Tibial artery (tissue), 4 donors: ENCODE measurements around the gene UVSSA.
"Not testable (repeated sequence)": the region's sequence is repeated elsewhere in the genome, so short reads cannot be mapped to it uniquely, and the experiment has no call there.

Source experiments
- DNase-seq, 2 donors: peaks; one replicate each; pipeline ENCODE4 v3.0.0-alpha.2; 2019
- H3K27ac ChIP-seq, 2 donors: fragments of 200-600 bp; sonication (generic) in 1 of 2; 1 replicate in 1 of 2; 2 replicates in 1 of 2; pipeline ENCODE4 v1.5.1; 2018 to 2019; ENCODE audit warnings: mild to moderate bottlenecking in 1 of 2
- H3K27me3 ChIP-seq, 2 donors: fragments of 200-600 bp; sonication (generic) in 1 of 2; one replicate each; pipeline versions ENCODE4 v1.5.1 to v1.6.0; 2016 to 2019
- H3K36me3 ChIP-seq, 3 donors: fragments of 200-600 bp; sonication (generic) in 2 of 3; one replicate each; pipeline ENCODE4 v1.5.1; 2016 to 2019; ENCODE audit warnings: mild to moderate bottlenecking in 2 of 3
- H3K4me1 ChIP-seq, 4 donors: fragments of 200-600 bp; sonication (generic) in 2 of 4; 1 replicate in 3 of 4; 2 replicates in 1 of 4; pipeline ENCODE4 v1.5.1; 2016 to 2019
- H3K4me3 ChIP-seq, 2 donors: fragments of 200-600 bp; sonication (generic) in 1 of 2; 1 replicate in 1 of 2; 2 replicates in 1 of 2; pipeline ENCODE4 v1.5.1; 2018 to 2019; ENCODE audit warnings: mild to moderate bottlenecking in 2 of 2
- H3K9me3 ChIP-seq, 3 donors: fragments of 200-600 bp; sonication (generic) in 1 of 3; one replicate each; pipeline ENCODE4 v1.5.1; 2016 to 2019
- CTCF ChIP-seq, 2 experiments: fragments of 200-600 bp in 1 of 2; fragments of 450-650 bp in 1 of 2; IDR thresholded peaks; one replicate each; pipeline ENCODE4 v1.5.1; 2017 to 2019; ENCODE audit warnings: antibody characterized with exemption in 2 of 2, mild to moderate bottlenecking in 1 of 2, moderate library complexity in 1 of 2
- intact Hi-C: fragments of 100-400 bp; cut with DNase I; formaldehyde crosslinking; loops from one replicate; pipeline ENCODE4 v1.15.0; 2023; ENCODE audit warnings: low total_unique reads

UVSSA gene

GRCh38 chr4:1334579-1334895 is 12.5 kb upstream of the UVSSA start:
- intact Hi-C loops: no loop called here
- H3K36me3 ChIP-seq: peaks cover 46 to 87% (median 78%) of the 10 kb centered on the region in 3 donors
- H3K4me3 ChIP-seq: no peak overlapping the region
- no peak overlapping the region for H3K27ac ChIP-seq
- no peaks in the 10 kb centered on the region for H3K27me3 ChIP-seq
- peaks cover 0 to 6% (median 0%) of the 10 kb centered on the region in 4 donors for H3K4me1 ChIP-seq
- DNase-seq: no peak
- no peaks in the 10 kb centered on the region for H3K9me3 ChIP-seq
- no peak for TF ChIP-seq CTCF (IDR thresholded peaks at IDR 0.05)

GRCh38 chr4:1335193-1335883 is 11.7 kb upstream of the UVSSA start:
- H3K4me3 ChIP-seq, H3K27me3 ChIP-seq, H3K27ac ChIP-seq, intact Hi-C loops, H3K9me3 ChIP-seq, DNase-seq, H3K4me1 ChIP-seq: not testable (repeated sequence)
- peaks cover 54 to 88% (median 79%) of the 10 kb centered on the region in 3 donors for H3K36me3 ChIP-seq

- peaks cover 61 to 91% (median 83%) of the 10 kb centered on the region in 3 donors for H3K36me3 ChIP-seq
Observed at GRCh38 chr4:1336088-1336491, 10.9 kb upstream of the UVSSA start.

GRCh38 chr4:1337376-1337831 is 9.6 kb upstream of the UVSSA start:
- H3K4me1 ChIP-seq: no peaks in the 10 kb centered on the region
- no peak overlapping the region for H3K4me3 ChIP-seq
- no peaks in the 10 kb centered on the region for H3K27me3 ChIP-seq
- DNase-seq: no peak
- intact Hi-C loops: no loop called here
- H3K27ac ChIP-seq: no peak overlapping the region
- H3K36me3 ChIP-seq: peaks cover 61 to 85% (median 84%) of the 10 kb centered on the region in 3 donors
- H3K9me3 ChIP-seq: no peaks in the 10 kb centered on the region
- no peak for TF ChIP-seq CTCF (IDR thresholded peaks at IDR 0.05)

More at GRCh38 chr4:1336088-1336491, 10.9 kb upstream of the UVSSA start:
- Histone ChIP-seq H3K4me1 (peaks cover 0 to under 1% (median 0%) of the 10 kb centered on the region in 4 donors), H3K27me3 (no peaks in the 10 kb centered on the region), H3K4me3 (no peak overlapping the region), H3K27ac (no peak overlapping the region), H3K9me3 (no peaks in the 10 kb centered on the region)
- intact Hi-C loops: no loop called here
- no peak for TF ChIP-seq CTCF (IDR thresholded peaks at IDR 0.05)
- DNase-seq: no peak

- Histone ChIP-seq H3K4me3 (no peak overlapping the region), H3K9me3 (no peaks in the 10 kb centered on the region), H3K36me3 (peaks cover 54 to 78% (median 77%) of the 10 kb centered on the region in 3 donors), H3K27me3 (no peaks in the 10 kb centered on the region), H3K27ac (no peak overlapping the region), H3K4me1 (no peaks in the 10 kb centered on the region)
- intact Hi-C loops: no loop called here
- DNase-seq: no peak
- TF ChIP-seq CTCF (IDR thresholded peaks at IDR 0.05): no peak
Observed at GRCh38 chr4:1337951-1338751, 8.9 kb upstream of the UVSSA start.
